Keratinocyte (primary cell): ENCODE measurements around the gene SMIM22.

Experiments
- EZH2 ChIP-seq: IDR thresholded peaks from one replicate; pipeline ENCODE4 v1.6.1; 2012; ENCODE audit warnings: inconsistent platforms, mild to moderate bottlenecking, low read length, moderate library complexity
- TF ChIP-seq, protein P1 (sequence below), 3 experiments: IDR thresholded peaks in 1 of 3; conservative IDR thresholded peaks in 1 of 3; optimal IDR thresholded peaks in 1 of 3; 2 replicates in 2 of 3; 3 replicates in 1 of 3; pipeline versions ENCODE3 to v1.5.1; 2011; ENCODE audit warnings: low read length in 3 of 3, mild to moderate bottlenecking in 3 of 3, moderate library complexity in 2 of 3, control low read depth in 1 of 3, inconsistent platforms in 1 of 3; ENCODE audit not compliant: insufficient read depth in 2 of 3; ENCODE audit errors: extremely low read depth in 1 of 3

DNA sequence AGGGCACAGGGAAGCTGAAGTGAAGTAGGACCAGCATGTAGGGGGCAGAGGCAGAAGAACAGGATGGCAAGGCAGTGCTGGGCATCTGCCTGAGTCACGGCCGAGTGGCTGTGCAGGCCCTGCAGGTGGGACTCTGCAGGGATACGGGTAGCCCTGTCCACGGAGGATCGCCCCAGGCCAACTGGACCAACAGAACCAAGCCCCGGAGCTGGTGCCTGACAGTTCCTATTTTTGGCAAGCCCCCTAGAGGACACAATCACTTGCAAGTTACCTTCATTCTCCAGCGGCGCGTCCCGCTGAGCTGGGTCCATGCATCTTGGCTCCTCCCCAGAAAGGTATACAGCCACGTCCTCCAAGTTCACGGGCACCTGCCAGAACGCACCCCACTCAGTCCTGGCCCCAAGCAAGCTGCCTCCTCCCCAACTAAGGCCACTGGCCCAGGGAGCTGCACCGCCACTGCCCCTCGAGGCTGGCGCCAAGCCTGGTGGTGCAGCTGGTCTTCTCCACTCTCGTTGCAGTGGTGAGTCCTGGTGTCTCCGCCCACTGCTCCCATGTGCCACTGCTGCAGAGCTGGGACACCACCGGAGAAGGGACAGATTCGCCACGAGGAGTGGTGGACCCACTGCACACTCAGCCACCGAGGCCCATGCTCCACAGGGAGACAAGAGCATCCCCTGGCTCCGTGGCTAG, 34.8 kb upstream of the SMIM22 start:
- TF ChIP-seq, protein P1, sequence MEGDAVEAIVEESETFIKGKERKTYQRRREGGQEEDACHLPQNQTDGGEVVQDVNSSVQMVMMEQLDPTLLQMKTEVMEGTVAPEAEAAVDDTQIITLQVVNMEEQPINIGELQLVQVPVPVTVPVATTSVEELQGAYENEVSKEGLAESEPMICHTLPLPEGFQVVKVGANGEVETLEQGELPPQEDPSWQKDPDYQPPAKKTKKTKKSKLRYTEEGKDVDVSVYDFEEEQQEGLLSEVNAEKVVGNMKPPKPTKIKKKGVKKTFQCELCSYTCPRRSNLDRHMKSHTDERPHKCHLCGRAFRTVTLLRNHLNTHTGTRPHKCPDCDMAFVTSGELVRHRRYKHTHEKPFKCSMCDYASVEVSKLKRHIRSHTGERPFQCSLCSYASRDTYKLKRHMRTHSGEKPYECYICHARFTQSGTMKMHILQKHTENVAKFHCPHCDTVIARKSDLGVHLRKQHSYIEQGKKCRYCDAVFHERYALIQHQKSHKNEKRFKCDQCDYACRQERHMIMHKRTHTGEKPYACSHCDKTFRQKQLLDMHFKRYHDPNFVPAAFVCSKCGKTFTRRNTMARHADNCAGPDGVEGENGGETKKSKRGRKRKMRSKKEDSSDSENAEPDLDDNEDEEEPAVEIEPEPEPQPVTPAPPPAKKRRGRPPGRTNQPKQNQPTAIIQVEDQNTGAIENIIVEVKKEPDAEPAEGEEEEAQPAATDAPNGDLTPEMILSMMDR (optimal IDR thresholded peaks at IDR 0.05 in 1 of 3, IDR thresholded peaks at IDR 0.05 in 1 of 3, conservative IDR thresholded peaks at IDR 0.05 in 1 of 3; ENCODE audit: extremely low read depth in 1 of 3, insufficient read depth in 2 of 3, low read length in 3 of 3), result no peak
- no peak for TF ChIP-seq EZH2
